Stimulated activated CD4-positive, alpha-beta T cell treated with anti-CD3 and anti-CD28 coated beads, TNF-alpha, amount 100 ng/mL, for 24 hours (primary cell): ENCODE results near the gene H1-8.
"Not testable (repeated sequence)": the region's sequence is repeated elsewhere in the genome, so short reads cannot be mapped to it uniquely, and the experiment has no call there.

Experiments
- DNase-seq, 3 experiments: peaks; one replicate each; pipeline ENCODE4 v3.0.0-alpha.2; 2020; ENCODE audit warnings: low read depth in 3 of 3

The H1-8 gene

GRCh38 chr3:129533406-129533805 is 9.6 kb upstream of the H1-8 start:
- DNase-seq, result no peak

- no peak for DNase-seq
Observed at GRCh38 chr3:129534428-129535027, 8.4 kb upstream of the H1-8 start.

GRCh38 chr3:129535075-129535474 is 7.9 kb upstream of the H1-8 start:
- no peak for DNase-seq

GRCh38 chr3:129536374-129536667 is 6.7 kb upstream of the H1-8 start:
- DNase-seq, result no peak

- no peak for DNase-seq
Observed at GRCh38 chr3:129536804-129537203, 6.2 kb upstream of the H1-8 start.

GRCh38 chr3:129539206-129539605 is 3.8 kb upstream of the H1-8 start:
- DNase-seq, result no peak

GRCh38 chr3:129540776-129541516 is 2.0 kb upstream of the H1-8 start:
- no peak for DNase-seq

GRCh38 chr3:129542747-129543146 is 228 bp upstream of the H1-8 start:
- DNase-seq, result no peak

- no peak for DNase-seq
Observed at GRCh38 chr3:129543999-129544398, 1.0 kb downstream of the H1-8 start.

GRCh38 chr3:129545951-129546350 is 3.0 kb downstream of the H1-8 start:
- DNase-seq, result not testable (repeated sequence)

GRCh38 chr3:129547241-129547640 is 4.3 kb downstream of the H1-8 start:
- DNase-seq, result no peak

- no peak for DNase-seq
Observed at GRCh38 chr3:129548104-129548965, 5.4 kb downstream of the H1-8 start.

- DNase-seq, result no peak
Observed at GRCh38 chr3:129549006-129549800, 6.2 kb downstream of the H1-8 start.

GRCh38 chr3:129549805-129550204 is 6.8 kb downstream of the H1-8 start:
- no peak for DNase-seq

- no peak for DNase-seq
Observed at GRCh38 chr3:129552287-129553050, 9.5 kb downstream of the H1-8 start.

- no peak for DNase-seq
Observed at GRCh38 chr3:129553171-129553570, 10.2 kb downstream of the H1-8 start.

GRCh38 chr3:129553719-129554118 is 10.7 kb downstream of the H1-8 start:
- DNase-seq, result no peak

- DNase-seq, result no peak
Observed at GRCh38 chr3:129554356-129555152, 11.6 kb downstream of the H1-8 start.

GRCh38 chr3:129555153-129555550 is 12.2 kb downstream of the H1-8 start:
- DNase-seq, result no peak

GRCh38 chr3:129555616-129556357 is 12.8 kb downstream of the H1-8 start:
- DNase-seq, result no peak
